ENCODE data around the gene OVOL2.

- TF ChIP-seq, protein P1, sequence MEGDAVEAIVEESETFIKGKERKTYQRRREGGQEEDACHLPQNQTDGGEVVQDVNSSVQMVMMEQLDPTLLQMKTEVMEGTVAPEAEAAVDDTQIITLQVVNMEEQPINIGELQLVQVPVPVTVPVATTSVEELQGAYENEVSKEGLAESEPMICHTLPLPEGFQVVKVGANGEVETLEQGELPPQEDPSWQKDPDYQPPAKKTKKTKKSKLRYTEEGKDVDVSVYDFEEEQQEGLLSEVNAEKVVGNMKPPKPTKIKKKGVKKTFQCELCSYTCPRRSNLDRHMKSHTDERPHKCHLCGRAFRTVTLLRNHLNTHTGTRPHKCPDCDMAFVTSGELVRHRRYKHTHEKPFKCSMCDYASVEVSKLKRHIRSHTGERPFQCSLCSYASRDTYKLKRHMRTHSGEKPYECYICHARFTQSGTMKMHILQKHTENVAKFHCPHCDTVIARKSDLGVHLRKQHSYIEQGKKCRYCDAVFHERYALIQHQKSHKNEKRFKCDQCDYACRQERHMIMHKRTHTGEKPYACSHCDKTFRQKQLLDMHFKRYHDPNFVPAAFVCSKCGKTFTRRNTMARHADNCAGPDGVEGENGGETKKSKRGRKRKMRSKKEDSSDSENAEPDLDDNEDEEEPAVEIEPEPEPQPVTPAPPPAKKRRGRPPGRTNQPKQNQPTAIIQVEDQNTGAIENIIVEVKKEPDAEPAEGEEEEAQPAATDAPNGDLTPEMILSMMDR (IDR thresholded peaks at IDR 0.05) = no peak
- TF ChIP-seq POLR2A (IDR thresholded peaks at IDR 0.05) = no peak
Observed at GRCh38 chr20:18056174-18057100, 1.3 kb downstream of the OVOL2 start.
